K562 (cell line): Measurements from ENCODE around the gene CDCA5. TPM values are rescaled to one million over a fixed set of nuclear protein-coding genes. Genes with fewer than 3 reads are reported as not detected.
A peak's percentile ranks its signal among the peaks of the same experiment; 100 is the strongest.

Experiments used
- ADNP ChIP-seq: fragments of 200-800 bp; sonication (Bioruptor generic); IDR thresholded peaks from 2 replicates; pipeline ENCODE4 v1.6.1; 2016; ENCODE audit warnings: missing genetic modification characterization, missing compliant biosample characterization
- CREB5 ChIP-seq: fragments of 250-450 bp; sonication (Bioruptor Pico); IDR thresholded peaks from 2 replicates; pipeline ENCODE4 v1.5.0; 2020; ENCODE audit warnings: mild to moderate bottlenecking
- ETV1 ChIP-seq: fragments of 450-650 bp; conservative IDR thresholded peaks from 2 replicates; pipeline ENCODE4 v1.6.1; 2016; ENCODE audit warnings: missing genetic modification characterization, control low read depth, low read depth, missing compliant biosample characterization
- HDGF ChIP-seq: fragments of 450-650 bp; IDR thresholded peaks from 2 replicates; pipeline ENCODE4 v1.6.1; 2016
- MCM2 ChIP-seq: fragments of 450-650 bp; IDR thresholded peaks from 2 replicates; pipeline ENCODE4 v1.6.1; 2017; ENCODE audit warnings: low read depth, mild to moderate bottlenecking
- MYBL2 ChIP-seq, 2 experiments: fragments of 450-650 bp in 1 of 2; sonication (generic) in 1 of 2; formaldehyde crosslinking in 1 of 2; IDR thresholded peaks; 2 replicates each; pipeline versions ENCODE4 v1.6.1 to v1.8.1; 2017 to 2022; ENCODE audit warnings: borderline replicate concordance in 1 of 2, inconsistent platforms in 1 of 2, low read depth in 1 of 2, mild to moderate bottlenecking in 1 of 2, missing genetic modification reagents in 1 of 2, moderate library complexity in 1 of 2
- NR2C2 ChIP-seq, 2 experiments: fragments of 200-800 bp in 1 of 2; sonication (Bioruptor generic) in 1 of 2; sonication (generic) in 1 of 2; formaldehyde crosslinking in 1 of 2; IDR thresholded peaks; 2 replicates each; pipeline versions ENCODE4 v1.6.1 to v1.8.0; 2016 to 2022; ENCODE audit warnings: mild to moderate bottlenecking in 1 of 2, missing compliant biosample characterization in 1 of 2, missing genetic modification characterization in 1 of 2, missing genetic modification reagents in 1 of 2
- SIN3B ChIP-seq: fragments of 450-650 bp; IDR thresholded peaks from 2 replicates; pipeline ENCODE4 v1.6.1; 2017; ENCODE audit warnings: low read depth, mild to moderate bottlenecking, moderate library complexity
- SOX6 ChIP-seq: fragments of 450-650 bp; IDR thresholded peaks from 2 replicates; pipeline ENCODE4 v1.6.1; 2014; ENCODE audit warnings: mild to moderate bottlenecking
- STAT5B ChIP-seq: fragments of 250-450 bp; sonication (Bioruptor Pico); IDR thresholded peaks from 2 replicates; pipeline ENCODE4 v1.8.0; 2021; ENCODE audit warnings: mild to moderate bottlenecking, inconsistent platforms
- TCF15 ChIP-seq: fragments of 250-450 bp; sonication (Bioruptor Pico); IDR thresholded peaks from 2 replicates; pipeline ENCODE4 v1.8.0; 2022; ENCODE audit warnings: moderate library complexity, mild to moderate bottlenecking, inconsistent platforms
- polyA plus RNA-seq, 8 experiments: library from polyadenylated mRNA; depleted of rRNA in 4 of 8; stranded (reverse) in 5 of 8; unstranded in 3 of 8; fragments of >200 nt; fragmentation: Nextera tagmentation in 2 of 8; fragmentation: Illumina TruSeq in 1 of 8; extraction: Ambion mirVana in 2 of 8; extraction: Trizol in 1 of 8; gene quantifications; 2 replicates each; pipeline versions ENCODE4 v1.2.1 to v1.2.3, GENCODE V29; 2011 to 2014; ENCODE audit warnings: inconsistent platforms in 1 of 8, missing spikeins in 1 of 8
- total RNA-seq, 7 experiments: library from RNA; depleted of rRNA in 6 of 7; stranded (reverse); fragments of >200 nt in 6 of 7; fragmentation: Illumina TruSeq in 2 of 7; extraction: Trizol in 2 of 7; gene quantifications; 2 replicates each; pipeline versions ENCODE4 v1.2.1 to v1.2.3, GENCODE V29; 2011 to 2021; ENCODE audit warnings: low replicate concordance in 1 of 7
- TF ChIP-seq, protein P1 (sequence below): fragments of 250-450 bp; sonication (Bioruptor Pico); IDR thresholded peaks from 2 replicates; pipeline ENCODE4 v1.4.0; 2020
- TF ChIP-seq, protein P2 (sequence below): IDR thresholded peaks from 2 replicates; pipeline ENCODE4 v1.6.1; 2016; ENCODE audit warnings: missing genetic modification characterization, missing compliant biosample characterization
- TF ChIP-seq, protein P3 (sequence below): fragments of 250-450 bp; sonication (Bioruptor Pico); IDR thresholded peaks from 2 replicates; pipeline ENCODE4 v1.9.0; 2021; ENCODE audit warnings: mild to moderate bottlenecking, inconsistent platforms

Gene CDCA5
- total and polyA plus RNA-seq, 9 of the 15 experiments (the other 6 are each of a cell fraction or from before 2014, with no cell fraction given), result 18.9 to 94.3 (median 64.6) TPM

DNA sequence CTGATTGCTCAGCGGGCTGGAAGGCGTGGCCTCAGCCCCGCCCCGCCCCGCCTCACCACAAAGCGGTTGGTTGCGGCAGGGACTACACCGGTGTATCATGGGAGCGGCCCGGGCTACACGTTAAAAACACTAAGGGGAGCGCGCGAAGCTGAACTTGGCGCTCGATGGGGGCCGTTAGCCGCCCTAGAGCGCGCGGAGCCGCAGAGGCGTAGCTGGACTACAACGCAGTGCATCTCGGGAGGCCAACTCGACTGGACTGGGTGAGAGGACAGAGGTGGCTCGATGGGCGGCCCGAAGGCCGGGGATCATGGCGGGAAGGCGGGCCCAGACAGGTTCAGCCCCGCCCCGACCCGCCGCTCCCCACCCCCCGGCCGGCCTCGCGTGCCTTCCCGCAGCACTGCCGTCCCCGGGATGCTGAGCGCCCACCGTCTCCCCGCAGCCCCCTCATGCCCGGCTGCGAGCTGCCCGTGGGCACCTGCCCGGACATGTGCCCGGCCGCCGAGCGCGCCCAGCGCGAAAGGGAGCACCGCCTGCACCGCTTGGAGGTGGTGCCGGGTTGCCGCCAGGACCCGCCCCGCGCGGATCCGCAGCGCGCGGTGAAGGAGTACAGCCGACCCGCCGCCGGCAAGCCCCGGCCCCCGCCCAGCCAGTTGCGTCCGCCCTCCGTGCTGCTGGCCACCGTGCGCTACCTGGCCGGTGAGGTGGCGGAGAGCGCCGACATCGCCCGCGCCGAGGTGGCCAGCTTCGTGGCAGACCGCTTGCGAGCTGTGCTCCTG, 42.8 kb downstream of the CDCA5 start, which contains the start of gene SAC3D1 (continued):
- TF ChIP-seq, protein P1, sequence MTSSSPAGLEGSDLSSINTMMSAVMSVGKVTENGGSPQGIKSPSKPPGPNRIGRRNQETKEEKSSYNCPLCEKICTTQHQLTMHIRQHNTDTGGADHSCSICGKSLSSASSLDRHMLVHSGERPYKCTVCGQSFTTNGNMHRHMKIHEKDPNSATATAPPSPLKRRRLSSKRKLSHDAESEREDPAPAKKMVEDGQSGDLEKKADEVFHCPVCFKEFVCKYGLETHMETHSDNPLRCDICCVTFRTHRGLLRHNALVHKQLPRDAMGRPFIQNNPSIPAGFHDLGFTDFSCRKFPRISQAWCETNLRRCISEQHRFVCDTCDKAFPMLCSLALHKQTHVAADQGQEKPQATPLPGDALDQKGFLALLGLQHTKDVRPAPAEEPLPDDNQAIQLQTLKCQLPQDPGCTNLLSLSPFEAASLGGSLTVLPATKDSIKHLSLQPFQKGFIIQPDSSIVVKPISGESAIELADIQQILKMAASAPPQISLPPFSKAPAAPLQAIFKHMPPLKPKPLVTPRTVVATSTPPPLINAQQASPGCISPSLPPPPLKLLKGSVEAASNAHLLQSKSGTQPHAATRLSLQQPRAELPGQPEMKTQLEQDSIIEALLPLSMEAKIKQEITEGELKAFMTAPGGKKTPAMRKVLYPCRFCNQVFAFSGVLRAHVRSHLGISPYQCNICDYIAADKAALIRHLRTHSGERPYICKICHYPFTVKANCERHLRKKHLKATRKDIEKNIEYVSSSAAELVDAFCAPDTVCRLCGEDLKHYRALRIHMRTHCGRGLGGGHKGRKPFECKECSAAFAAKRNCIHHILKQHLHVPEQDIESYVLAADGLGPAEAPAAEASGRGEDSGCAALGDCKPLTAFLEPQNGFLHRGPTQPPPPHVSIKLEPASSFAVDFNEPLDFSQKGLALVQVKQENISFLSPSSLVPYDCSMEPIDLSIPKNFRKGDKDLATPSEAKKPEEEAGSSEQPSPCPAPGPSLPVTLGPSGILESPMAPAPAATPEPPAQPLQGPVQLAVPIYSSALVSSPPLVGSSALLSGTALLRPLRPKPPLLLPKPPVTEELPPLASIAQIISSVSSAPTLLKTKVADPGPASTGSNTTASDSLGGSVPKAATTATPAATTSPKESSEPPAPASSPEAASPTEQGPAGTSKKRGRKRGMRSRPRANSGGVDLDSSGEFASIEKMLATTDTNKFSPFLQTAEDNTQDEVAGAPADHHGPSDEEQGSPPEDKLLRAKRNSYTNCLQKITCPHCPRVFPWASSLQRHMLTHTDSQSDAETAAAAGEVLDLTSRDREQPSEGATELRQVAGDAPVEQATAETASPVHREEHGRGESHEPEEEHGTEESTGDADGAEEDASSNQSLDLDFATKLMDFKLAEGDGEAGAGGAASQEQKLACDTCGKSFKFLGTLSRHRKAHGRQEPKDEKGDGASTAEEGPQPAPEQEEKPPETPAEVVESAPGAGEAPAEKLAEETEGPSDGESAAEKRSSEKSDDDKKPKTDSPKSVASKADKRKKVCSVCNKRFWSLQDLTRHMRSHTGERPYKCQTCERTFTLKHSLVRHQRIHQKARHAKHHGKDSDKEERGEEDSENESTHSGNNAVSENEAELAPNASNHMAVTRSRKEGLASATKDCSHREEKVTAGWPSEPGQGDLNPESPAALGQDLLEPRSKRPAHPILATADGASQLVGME (CRISPR knock-in tag), result no peak
- TF ChIP-seq SIN3B (no peak), MYBL2 (IDR thresholded peaks at IDR 0.05; ENCODE audit: low read depth) (peak; percentile 95), MYBL2 (CRISPR knock-in tag; IDR thresholded peaks at IDR 0.05; ENCODE audit: borderline replicate concordance) (no peak; the same call in 1 of the 2 replicates), STAT5B (CRISPR knock-in tag) (no peak), TCF15 (CRISPR knock-in tag) (no peak), CREB5 (no peak), ETV1 (tag) (no peak), ADNP (tag) (no peak), HDGF (no peak), NR2C2 (CRISPR knock-in tag; IDR thresholded peaks at IDR 0.05) (peak; percentile 39; the same call in 1 of the 2 replicates), NR2C2 (tag; IDR thresholded peaks at IDR 0.05) (peak; percentile 98), SOX6 (peak; percentile 39; the same call in 1 of the 2 replicates), MCM2 (no peak)
- TF ChIP-seq, protein P2, sequence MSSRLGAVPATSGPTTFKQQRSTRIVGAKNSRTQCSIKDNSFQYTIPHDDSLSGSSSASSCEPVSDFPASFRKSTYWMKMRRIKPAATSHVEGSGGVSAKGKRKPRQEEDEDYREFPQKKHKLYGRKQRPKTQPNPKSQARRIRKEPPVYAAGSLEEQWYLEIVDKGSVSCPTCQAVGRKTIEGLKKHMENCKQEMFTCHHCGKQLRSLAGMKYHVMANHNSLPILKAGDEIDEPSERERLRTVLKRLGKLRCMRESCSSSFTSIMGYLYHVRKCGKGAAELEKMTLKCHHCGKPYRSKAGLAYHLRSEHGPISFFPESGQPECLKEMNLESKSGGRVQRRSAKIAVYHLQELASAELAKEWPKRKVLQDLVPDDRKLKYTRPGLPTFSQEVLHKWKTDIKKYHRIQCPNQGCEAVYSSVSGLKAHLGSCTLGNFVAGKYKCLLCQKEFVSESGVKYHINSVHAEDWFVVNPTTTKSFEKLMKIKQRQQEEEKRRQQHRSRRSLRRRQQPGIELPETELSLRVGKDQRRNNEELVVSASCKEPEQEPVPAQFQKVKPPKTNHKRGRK (tag), result no peak
- TF ChIP-seq, protein P3, sequence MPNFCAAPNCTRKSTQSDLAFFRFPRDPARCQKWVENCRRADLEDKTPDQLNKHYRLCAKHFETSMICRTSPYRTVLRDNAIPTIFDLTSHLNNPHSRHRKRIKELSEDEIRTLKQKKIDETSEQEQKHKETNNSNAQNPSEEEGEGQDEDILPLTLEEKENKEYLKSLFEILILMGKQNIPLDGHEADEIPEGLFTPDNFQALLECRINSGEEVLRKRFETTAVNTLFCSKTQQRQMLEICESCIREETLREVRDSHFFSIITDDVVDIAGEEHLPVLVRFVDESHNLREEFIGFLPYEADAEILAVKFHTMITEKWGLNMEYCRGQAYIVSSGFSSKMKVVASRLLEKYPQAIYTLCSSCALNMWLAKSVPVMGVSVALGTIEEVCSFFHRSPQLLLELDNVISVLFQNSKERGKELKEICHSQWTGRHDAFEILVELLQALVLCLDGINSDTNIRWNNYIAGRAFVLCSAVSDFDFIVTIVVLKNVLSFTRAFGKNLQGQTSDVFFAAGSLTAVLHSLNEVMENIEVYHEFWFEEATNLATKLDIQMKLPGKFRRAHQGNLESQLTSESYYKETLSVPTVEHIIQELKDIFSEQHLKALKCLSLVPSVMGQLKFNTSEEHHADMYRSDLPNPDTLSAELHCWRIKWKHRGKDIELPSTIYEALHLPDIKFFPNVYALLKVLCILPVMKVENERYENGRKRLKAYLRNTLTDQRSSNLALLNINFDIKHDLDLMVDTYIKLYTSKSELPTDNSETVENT, result 0 out of 2 replicates have a peak, but pooled peaks have one; percentile 3
